GM12878 (cell line): ENCODE data around the gene NAGK. TPM values are rescaled to one million over a fixed set of nuclear protein-coding genes. Genes with fewer than 3 reads are reported as not detected.

ENCODE experiments used
- ATF2 ChIP-seq: IDR thresholded peaks from 2 replicates; pipeline ENCODE4 v1.6.1; 2012; ENCODE audit warnings: low read length, inconsistent platforms
- CBFB ChIP-seq: IDR thresholded peaks from 2 replicates; pipeline ENCODE4 v1.6.1; 2016; ENCODE audit warnings: antibody characterized with exemption, low read depth
- HDAC2 ChIP-seq: fragments of 200-600 bp; sonication (generic); IDR thresholded peaks from 2 replicates; pipeline ENCODE4 v1.6.1; 2017
- MEF2B ChIP-seq: fragments of 450-650 bp; IDR thresholded peaks from 2 replicates; pipeline ENCODE4 v1.6.1; 2018; ENCODE audit warnings: mild to moderate bottlenecking, moderate library complexity; ENCODE audit not compliant: partially characterized antibody, poor library complexity, severe bottlenecking
- MTA2 ChIP-seq: fragments of 450-650 bp; IDR thresholded peaks from 2 replicates; pipeline ENCODE4 v1.6.1; 2016; ENCODE audit warnings: low read depth, mild to moderate bottlenecking, moderate library complexity
- NR2C2 ChIP-seq: IDR thresholded peaks from 2 replicates; pipeline ENCODE4 v1.6.1; 2011; ENCODE audit warnings: borderline replicate concordance, low read depth; ENCODE audit not compliant: control insufficient read depth, insufficient read length
- RBBP5 ChIP-seq: fragments of 200-600 bp; sonication (generic); conservative IDR thresholded peaks from 2 replicates; pipeline ENCODE4 v1.6.1; 2016
- RCOR1 ChIP-seq: conservative IDR thresholded peaks from 2 replicates; pipeline ENCODE4 v1.6.1; 2012; ENCODE audit warnings: low read depth, low read length, improper control_type of control experiment
- RUNX3 ChIP-seq: IDR thresholded peaks from 2 replicates; pipeline ENCODE4 v1.6.1; 2012; ENCODE audit warnings: low read length, inconsistent platforms
- SIX5 ChIP-seq: IDR thresholded peaks from 2 replicates; pipeline ENCODE4 v1.6.1; 2011; ENCODE audit warnings: mild to moderate bottlenecking, low read depth, low read length, moderate library complexity; ENCODE audit not compliant: severe bottlenecking
- SPI1 ChIP-seq: IDR thresholded peaks from 2 replicates; pipeline ENCODE4 v1.6.1; 2011; ENCODE audit warnings: low read depth, mild to moderate bottlenecking, low read length, moderate library complexity, borderline replicate concordance; ENCODE audit not compliant: insufficient read depth
- SRF ChIP-seq, 2 experiments: IDR thresholded peaks; 2 replicates each; pipeline ENCODE4 v1.6.1; 2011; ENCODE audit warnings: low read depth in 2 of 2, low read length in 2 of 2, mild to moderate bottlenecking in 1 of 2, moderate library complexity in 1 of 2
- TARDBP ChIP-seq: IDR thresholded peaks from 2 replicates; pipeline ENCODE4 v1.6.1; 2016; ENCODE audit warnings: borderline replicate concordance
- ZNF217 ChIP-seq: fragments of 450-650 bp; IDR thresholded peaks from 2 replicates; pipeline ENCODE4 v1.6.1; 2017; ENCODE audit warnings: antibody characterized with exemption, mild to moderate bottlenecking
- polyA plus RNA-seq, 11 experiments: library from polyadenylated mRNA; depleted of rRNA in 4 of 11; unstranded in 6 of 11; stranded (reverse) in 5 of 11; fragments of >200 nt; fragmentation: Nextera tagmentation in 4 of 11; fragmentation: Illumina TruSeq in 1 of 11; extraction: Ambion mirVana in 4 of 11; extraction: Trizol in 1 of 11; gene quantifications; 1 replicate in 1 of 11; 2 replicates in 10 of 11; pipeline versions ENCODE4 v1.2.1 to v1.2.3, GENCODE V29; 2011 to 2016; ENCODE audit warnings: inconsistent platforms in 2 of 11, missing spikeins in 2 of 11, low read depth in 1 of 11
- total RNA-seq, 4 experiments: library from RNA; depleted of rRNA in 3 of 4; stranded (reverse); fragments of >200 nt in 3 of 4; fragmentation: Illumina TruSeq in 1 of 4; extraction: Trizol in 1 of 4; gene quantifications; 2 replicates each; pipeline versions ENCODE4 v1.2.1 to v1.2.3, GENCODE V29; 2013 to 2021
- TF ChIP-seq, protein P1 (sequence below): fragments of 450-650 bp; IDR thresholded peaks from 2 replicates; pipeline ENCODE4 v1.6.1; 2016; ENCODE audit warnings: mild to moderate bottlenecking
- TF ChIP-seq, protein P2 (sequence below): fragments of 150-350 bp; IDR thresholded peaks from 2 replicates; pipeline ENCODE4 v1.6.1; 2014; ENCODE audit warnings: mild to moderate bottlenecking, low read depth, low read length
- TF ChIP-seq, protein P3 (sequence below): fragments of 450-650 bp; IDR thresholded peaks from 2 replicates; pipeline ENCODE4 v1.6.1; 2017; ENCODE audit warnings: antibody characterized with exemption, mild to moderate bottlenecking, moderate library complexity
- TF ChIP-seq, protein P4 (sequence below): fragments of 450-650 bp; IDR thresholded peaks from 2 replicates; pipeline ENCODE4 v1.6.1; 2017; ENCODE audit warnings: mild to moderate bottlenecking

The NAGK gene
- total and polyA plus RNA-seq, 10 of the 15 experiments (the other 5 are each of a cell fraction or from before 2014, with no cell fraction given) = 67.7 to 137 (median 115) TPM

DNA sequence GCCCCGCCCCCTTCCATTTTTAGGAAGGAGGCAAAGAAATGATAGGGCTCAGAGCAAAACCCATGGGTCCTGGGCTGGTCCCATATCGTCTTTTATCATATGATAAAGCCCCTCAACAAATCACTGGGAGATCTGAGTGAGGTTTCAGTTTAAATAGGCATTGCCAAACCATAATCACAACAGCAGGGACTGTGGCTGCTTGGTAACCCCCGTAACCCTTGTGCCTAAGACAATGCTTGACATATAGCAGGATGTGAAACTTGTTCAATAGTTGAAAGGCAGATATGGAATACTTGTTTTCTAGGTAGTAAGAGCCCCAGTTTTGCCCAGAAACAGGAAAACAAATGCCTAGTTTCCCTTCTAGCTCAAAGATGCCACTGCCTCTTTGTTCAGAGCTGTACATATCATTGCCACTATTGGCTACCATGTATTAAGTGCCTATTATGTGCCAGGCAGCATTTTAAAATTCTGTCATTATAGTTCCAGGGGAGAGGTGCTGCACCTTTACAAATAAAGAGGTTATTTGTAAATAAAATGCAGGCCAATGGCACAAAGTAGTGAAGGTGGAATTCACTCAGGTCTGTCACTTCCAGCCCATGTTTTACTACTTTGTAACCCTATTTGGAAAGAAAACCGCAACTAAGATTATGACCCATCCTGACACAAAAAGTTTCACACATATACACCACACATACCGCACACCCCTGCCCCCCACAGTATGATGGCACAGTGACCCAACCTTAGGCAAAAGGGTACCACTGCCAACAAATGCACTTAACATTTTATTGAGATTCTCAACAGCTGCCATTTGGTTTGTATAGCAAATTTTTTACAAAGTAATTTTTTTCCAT lies 14.2 kb downstream of the NAGK start (continued):
- TF ChIP-seq, protein P1, sequence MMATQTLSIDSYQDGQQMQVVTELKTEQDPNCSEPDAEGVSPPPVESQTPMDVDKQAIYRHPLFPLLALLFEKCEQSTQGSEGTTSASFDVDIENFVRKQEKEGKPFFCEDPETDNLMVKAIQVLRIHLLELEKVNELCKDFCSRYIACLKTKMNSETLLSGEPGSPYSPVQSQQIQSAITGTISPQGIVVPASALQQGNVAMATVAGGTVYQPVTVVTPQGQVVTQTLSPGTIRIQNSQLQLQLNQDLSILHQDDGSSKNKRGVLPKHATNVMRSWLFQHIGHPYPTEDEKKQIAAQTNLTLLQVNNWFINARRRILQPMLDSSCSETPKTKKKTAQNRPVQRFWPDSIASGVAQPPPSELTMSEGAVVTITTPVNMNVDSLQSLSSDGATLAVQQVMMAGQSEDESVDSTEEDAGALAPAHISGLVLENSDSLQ = no peak
- TF ChIP-seq ZNF217 (no peak), SRF (IDR thresholded peaks at IDR 0.05; ENCODE audit: low read depth in 2 of 2, low read length in 2 of 2) (no peak), HDAC2 (no peak), SIX5 (peak; percentile 5), MEF2B (peak; percentile 87), NR2C2 (no peak), RCOR1 (no peak), RBBP5 (no peak), ATF2 (peak; percentile 63), CBFB (peak; percentile 96), SPI1 (0 out of 2 replicates have a peak, but pooled peaks have one; percentile 47), RUNX3 (peak; percentile 98), TARDBP (no peak), MTA2 (peak; percentile 87)
- TF ChIP-seq, protein P2, sequence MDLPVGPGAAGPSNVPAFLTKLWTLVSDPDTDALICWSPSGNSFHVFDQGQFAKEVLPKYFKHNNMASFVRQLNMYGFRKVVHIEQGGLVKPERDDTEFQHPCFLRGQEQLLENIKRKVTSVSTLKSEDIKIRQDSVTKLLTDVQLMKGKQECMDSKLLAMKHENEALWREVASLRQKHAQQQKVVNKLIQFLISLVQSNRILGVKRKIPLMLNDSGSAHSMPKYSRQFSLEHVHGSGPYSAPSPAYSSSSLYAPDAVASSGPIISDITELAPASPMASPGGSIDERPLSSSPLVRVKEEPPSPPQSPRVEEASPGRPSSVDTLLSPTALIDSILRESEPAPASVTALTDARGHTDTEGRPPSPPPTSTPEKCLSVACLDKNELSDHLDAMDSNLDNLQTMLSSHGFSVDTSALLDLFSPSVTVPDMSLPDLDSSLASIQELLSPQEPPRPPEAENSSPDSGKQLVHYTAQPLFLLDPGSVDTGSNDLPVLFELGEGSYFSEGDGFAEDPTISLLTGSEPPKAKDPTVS = no peak
- TF ChIP-seq, protein P3, sequence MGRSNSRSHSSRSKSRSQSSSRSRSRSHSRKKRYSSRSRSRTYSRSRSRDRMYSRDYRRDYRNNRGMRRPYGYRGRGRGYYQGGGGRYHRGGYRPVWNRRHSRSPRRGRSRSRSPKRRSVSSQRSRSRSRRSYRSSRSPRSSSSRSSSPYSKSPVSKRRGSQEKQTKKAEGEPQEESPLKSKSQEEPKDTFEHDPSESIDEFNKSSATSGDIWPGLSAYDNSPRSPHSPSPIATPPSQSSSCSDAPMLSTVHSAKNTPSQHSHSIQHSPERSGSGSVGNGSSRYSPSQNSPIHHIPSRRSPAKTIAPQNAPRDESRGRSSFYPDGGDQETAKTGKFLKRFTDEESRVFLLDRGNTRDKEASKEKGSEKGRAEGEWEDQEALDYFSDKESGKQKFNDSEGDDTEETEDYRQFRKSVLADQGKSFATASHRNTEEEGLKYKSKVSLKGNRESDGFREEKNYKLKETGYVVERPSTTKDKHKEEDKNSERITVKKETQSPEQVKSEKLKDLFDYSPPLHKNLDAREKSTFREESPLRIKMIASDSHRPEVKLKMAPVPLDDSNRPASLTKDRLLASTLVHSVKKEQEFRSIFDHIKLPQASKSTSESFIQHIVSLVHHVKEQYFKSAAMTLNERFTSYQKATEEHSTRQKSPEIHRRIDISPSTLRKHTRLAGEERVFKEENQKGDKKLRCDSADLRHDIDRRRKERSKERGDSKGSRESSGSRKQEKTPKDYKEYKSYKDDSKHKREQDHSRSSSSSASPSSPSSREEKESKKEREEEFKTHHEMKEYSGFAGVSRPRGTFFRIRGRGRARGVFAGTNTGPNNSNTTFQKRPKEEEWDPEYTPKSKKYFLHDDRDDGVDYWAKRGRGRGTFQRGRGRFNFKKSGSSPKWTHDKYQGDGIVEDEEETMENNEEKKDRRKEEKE = no peak
- TF ChIP-seq, protein P4, sequence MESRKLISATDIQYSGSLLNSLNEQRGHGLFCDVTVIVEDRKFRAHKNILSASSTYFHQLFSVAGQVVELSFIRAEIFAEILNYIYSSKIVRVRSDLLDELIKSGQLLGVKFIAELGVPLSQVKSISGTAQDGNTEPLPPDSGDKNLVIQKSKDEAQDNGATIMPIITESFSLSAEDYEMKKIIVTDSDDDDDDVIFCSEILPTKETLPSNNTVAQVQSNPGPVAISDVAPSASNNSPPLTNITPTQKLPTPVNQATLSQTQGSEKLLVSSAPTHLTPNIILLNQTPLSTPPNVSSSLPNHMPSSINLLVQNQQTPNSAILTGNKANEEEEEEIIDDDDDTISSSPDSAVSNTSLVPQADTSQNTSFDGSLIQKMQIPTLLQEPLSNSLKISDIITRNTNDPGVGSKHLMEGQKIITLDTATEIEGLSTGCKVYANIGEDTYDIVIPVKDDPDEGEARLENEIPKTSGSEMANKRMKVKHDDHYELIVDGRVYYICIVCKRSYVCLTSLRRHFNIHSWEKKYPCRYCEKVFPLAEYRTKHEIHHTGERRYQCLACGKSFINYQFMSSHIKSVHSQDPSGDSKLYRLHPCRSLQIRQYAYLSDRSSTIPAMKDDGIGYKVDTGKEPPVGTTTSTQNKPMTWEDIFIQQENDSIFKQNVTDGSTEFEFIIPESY = no peak
